Measurements from ENCODE around the gene NIPBL.
"Not testable (repeated sequence)": the region's sequence is repeated elsewhere in the genome, so short reads cannot be mapped to it uniquely, and the experiment has no call there.

- not testable (repeated sequence) for TF ChIP-seq POLR2A (IDR thresholded peaks at IDR 0.05)
- TF ChIP-seq, protein P1, sequence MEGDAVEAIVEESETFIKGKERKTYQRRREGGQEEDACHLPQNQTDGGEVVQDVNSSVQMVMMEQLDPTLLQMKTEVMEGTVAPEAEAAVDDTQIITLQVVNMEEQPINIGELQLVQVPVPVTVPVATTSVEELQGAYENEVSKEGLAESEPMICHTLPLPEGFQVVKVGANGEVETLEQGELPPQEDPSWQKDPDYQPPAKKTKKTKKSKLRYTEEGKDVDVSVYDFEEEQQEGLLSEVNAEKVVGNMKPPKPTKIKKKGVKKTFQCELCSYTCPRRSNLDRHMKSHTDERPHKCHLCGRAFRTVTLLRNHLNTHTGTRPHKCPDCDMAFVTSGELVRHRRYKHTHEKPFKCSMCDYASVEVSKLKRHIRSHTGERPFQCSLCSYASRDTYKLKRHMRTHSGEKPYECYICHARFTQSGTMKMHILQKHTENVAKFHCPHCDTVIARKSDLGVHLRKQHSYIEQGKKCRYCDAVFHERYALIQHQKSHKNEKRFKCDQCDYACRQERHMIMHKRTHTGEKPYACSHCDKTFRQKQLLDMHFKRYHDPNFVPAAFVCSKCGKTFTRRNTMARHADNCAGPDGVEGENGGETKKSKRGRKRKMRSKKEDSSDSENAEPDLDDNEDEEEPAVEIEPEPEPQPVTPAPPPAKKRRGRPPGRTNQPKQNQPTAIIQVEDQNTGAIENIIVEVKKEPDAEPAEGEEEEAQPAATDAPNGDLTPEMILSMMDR (IDR thresholded peaks at IDR 0.05) = not testable (repeated sequence)
Measured at GRCh38 chr5:37013181-37013580, 136.6 kb downstream of the NIPBL start.

Data from body of pancreas (tissue), 4 donors.